ENCODE measurements around the gene GYS2.

GYS2 gene

GRCh38 chr12:21604245-21605101 is at the start of gene GYS2:
Gene GYS2 (minus strand): TSS chr12:21604847. CDS start chr12:21604592, 255 bp downstream.
- DNase-seq, result no peak

- DNase-seq, result no peak
Observed at GRCh38 chr12:21651821-21652220, 47.2 kb upstream of the GYS2 start.

GRCh38 chr12:21650997-21651396 is 46.4 kb upstream of the GYS2 start:
- no peak for DNase-seq

GRCh38 chr12:21649034-21649433 is 44.4 kb upstream of the GYS2 start:
- DNase-seq, result no peak

GRCh38 chr12:21648378-21648777 is 43.7 kb upstream of the GYS2 start:
- no peak for DNase-seq

- DNase-seq, result no peak
Observed at GRCh38 chr12:21647179-21647578, 42.5 kb upstream of the GYS2 start.

- DNase-seq, result peak; percentile 0
Observed at GRCh38 chr12:21645041-21645500, 40.4 kb upstream of the GYS2 start.

- no peak for DNase-seq
Observed at GRCh38 chr12:21644516-21644915, 39.9 kb upstream of the GYS2 start.

- DNase-seq, result no peak
Observed at GRCh38 chr12:21643758-21644157, 39.1 kb upstream of the GYS2 start.

- peak; percentile 2 for DNase-seq
Observed at GRCh38 chr12:21642707-21643389, 38.2 kb upstream of the GYS2 start.

- DNase-seq, result peak; percentile 47
Observed at GRCh38 chr12:21638054-21638891, 33.6 kb upstream of the GYS2 start.

GRCh38 chr12:21634245-21634644 is 29.6 kb upstream of the GYS2 start:
- no peak for DNase-seq

GRCh38 chr12:21631367-21631766 is 26.7 kb upstream of the GYS2 start:
- no peak for DNase-seq

- DNase-seq, result no peak
Observed at GRCh38 chr12:21627924-21628323, 23.3 kb upstream of the GYS2 start.

GRCh38 chr12:21618566-21618965 is 13.9 kb upstream of the GYS2 start:
- DNase-seq, result no peak

- DNase-seq, result no peak
Observed at GRCh38 chr12:21617030-21617429, 12.4 kb upstream of the GYS2 start.

- peak; percentile 47 for DNase-seq
Observed at GRCh38 chr12:21615431-21615830, 10.8 kb upstream of the GYS2 start.

- peak; percentile 35 for DNase-seq
Observed at GRCh38 chr12:21614506-21614905, 9.9 kb upstream of the GYS2 start.

GRCh38 chr12:21613931-21614330 is 9.3 kb upstream of the GYS2 start:
- no peak for DNase-seq

- no peak for DNase-seq
Observed at GRCh38 chr12:21608196-21608595, 3.5 kb upstream of the GYS2 start.

GRCh38 chr12:21607701-21608100 is 3.1 kb upstream of the GYS2 start:
- peak; percentile 52 for DNase-seq

GRCh38 chr12:21606175-21606574 is 1.5 kb upstream of the GYS2 start:
- DNase-seq, result no peak

- DNase-seq, result no peak
Observed at GRCh38 chr12:21602774-21603173, 1.9 kb downstream of the GYS2 start.

All from hematopoietic multipotent progenitor cell treated with erythropoietin and hydrocortisone succinate and interleukin-3 and kit ligand, for 6 days (in vitro differentiated cells).